GM12878 (cell line): Measurements from ENCODE around the gene PAIP2. TPM values are rescaled to one million over a fixed set of nuclear protein-coding genes. Genes with fewer than 3 reads are reported as not detected.
A peak's percentile ranks its signal among the peaks of the same experiment; 100 is the strongest.

ENCODE experiments used
- BRCA1 ChIP-seq: IDR thresholded peaks from 2 replicates; pipeline ENCODE4 v1.6.1; 2011; ENCODE audit warnings: low read depth, low read length, improper control_type of control experiment
- CBFB ChIP-seq: IDR thresholded peaks from 2 replicates; pipeline ENCODE4 v1.6.1; 2016; ENCODE audit warnings: antibody characterized with exemption, low read depth
- HDAC2 ChIP-seq: fragments of 200-600 bp; sonication (generic); IDR thresholded peaks from 2 replicates; pipeline ENCODE4 v1.6.1; 2017
- IKZF1 ChIP-seq: fragments of 450-650 bp; conservative IDR thresholded peaks from 2 replicates; pipeline ENCODE4 v1.6.1; 2017; ENCODE audit warnings: antibody characterized with exemption, mild to moderate bottlenecking
- NBN ChIP-seq: fragments of 450-650 bp; IDR thresholded peaks from 2 replicates; pipeline ENCODE4 v1.6.1; 2016
- NFYA ChIP-seq: IDR thresholded peaks from 2 replicates; pipeline ENCODE4 v1.6.1; 2011; ENCODE audit warnings: low read depth, mild to moderate bottlenecking, low read length, improper control_type of control experiment, borderline replicate concordance
- RB1 ChIP-seq: fragments of 450-650 bp; formaldehyde crosslinking; IDR thresholded peaks from 2 replicates; pipeline ENCODE4 v1.6.1; 2017; ENCODE audit warnings: mild to moderate bottlenecking, borderline replicate concordance
- SUPT20H ChIP-seq: IDR thresholded peaks from 2 replicates; pipeline ENCODE4 v1.6.1; 2011; ENCODE audit warnings: low read depth, mild to moderate bottlenecking, low read length, moderate library complexity, borderline replicate concordance; ENCODE audit not compliant: control insufficient read depth
- ZNF384 ChIP-seq: IDR thresholded peaks from 2 replicates; pipeline ENCODE4 v1.6.1; 2012; ENCODE audit warnings: low read depth, mild to moderate bottlenecking, low read length, improper control_type of control experiment, borderline replicate concordance
- polyA plus RNA-seq, 11 experiments: library from polyadenylated mRNA; depleted of rRNA in 4 of 11; unstranded in 6 of 11; stranded (reverse) in 5 of 11; fragments of >200 nt; fragmentation: Nextera tagmentation in 4 of 11; fragmentation: Illumina TruSeq in 1 of 11; extraction: Ambion mirVana in 4 of 11; extraction: Trizol in 1 of 11; gene quantifications; 1 replicate in 1 of 11; 2 replicates in 10 of 11; pipeline versions ENCODE4 v1.2.1 to v1.2.3, GENCODE V29; 2011 to 2016; ENCODE audit warnings: inconsistent platforms in 2 of 11, missing spikeins in 2 of 11, low read depth in 1 of 11
- total RNA-seq, 4 experiments: library from RNA; depleted of rRNA in 3 of 4; stranded (reverse); fragments of >200 nt in 3 of 4; fragmentation: Illumina TruSeq in 1 of 4; extraction: Trizol in 1 of 4; gene quantifications; 2 replicates each; pipeline versions ENCODE4 v1.2.1 to v1.2.3, GENCODE V29; 2013 to 2021
- TF ChIP-seq, protein P1 (sequence below): fragments of 450-650 bp; IDR thresholded peaks from 2 replicates; pipeline ENCODE4 v1.6.1; 2016; ENCODE audit warnings: mild to moderate bottlenecking
- TF ChIP-seq, protein P2 (sequence below): fragments of 450-650 bp; IDR thresholded peaks from 2 replicates; pipeline ENCODE4 v1.6.1; 2017; ENCODE audit warnings: antibody characterized with exemption, mild to moderate bottlenecking, moderate library complexity

PAIP2 gene
- total and polyA plus RNA-seq, 10 of the 15 experiments (the other 5 are each of a cell fraction or from before 2014, with no cell fraction given) = 49.9 to 154 (median 102) TPM

DNA sequence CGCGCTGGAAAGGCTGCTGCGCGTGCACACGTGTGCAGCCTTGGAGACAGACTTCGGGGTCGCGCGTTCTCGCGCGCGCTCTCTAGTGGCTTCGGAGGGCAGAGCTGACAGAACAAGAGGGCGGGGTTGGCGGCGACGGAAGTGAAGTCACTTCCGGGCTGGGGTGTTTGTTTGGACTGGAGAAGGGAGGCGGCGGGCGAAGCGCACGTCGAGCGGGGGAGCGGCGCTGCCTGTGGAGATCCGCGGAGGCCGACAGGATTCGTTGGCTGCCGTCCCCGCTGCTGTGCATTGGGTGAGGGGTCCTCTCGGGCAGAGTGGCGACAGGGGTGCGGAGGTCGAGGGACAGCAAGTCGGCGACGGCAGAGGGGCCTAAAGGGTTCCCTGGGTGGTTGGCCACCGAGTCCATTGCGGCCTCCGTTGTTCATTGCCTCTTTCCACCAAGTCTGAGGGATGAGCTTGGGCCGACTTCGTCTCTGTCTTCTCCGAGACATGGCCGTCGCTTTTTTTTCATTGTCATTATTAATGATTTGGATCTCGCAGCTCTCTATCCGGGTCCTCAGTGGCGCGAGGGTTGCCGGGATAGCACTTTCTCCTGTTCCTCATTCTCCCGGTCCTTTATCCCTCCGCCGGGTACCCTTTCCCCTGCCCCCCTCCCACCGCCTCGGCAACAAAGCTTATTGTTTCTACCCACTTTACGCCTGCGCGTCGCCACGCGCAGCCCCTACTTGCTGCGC, at the start of gene PAIP2 (continued):
- TF ChIP-seq SUPT20H (no peak), CBFB (no peak), NBN (peak; percentile 94), ZNF384 (no peak), RB1 (peak; percentile 84; the same call in 1 of the 2 replicates), HDAC2 (no peak), BRCA1 (no peak), NFYA (no peak), IKZF1 (peak; percentile 81)
- TF ChIP-seq, protein P1, sequence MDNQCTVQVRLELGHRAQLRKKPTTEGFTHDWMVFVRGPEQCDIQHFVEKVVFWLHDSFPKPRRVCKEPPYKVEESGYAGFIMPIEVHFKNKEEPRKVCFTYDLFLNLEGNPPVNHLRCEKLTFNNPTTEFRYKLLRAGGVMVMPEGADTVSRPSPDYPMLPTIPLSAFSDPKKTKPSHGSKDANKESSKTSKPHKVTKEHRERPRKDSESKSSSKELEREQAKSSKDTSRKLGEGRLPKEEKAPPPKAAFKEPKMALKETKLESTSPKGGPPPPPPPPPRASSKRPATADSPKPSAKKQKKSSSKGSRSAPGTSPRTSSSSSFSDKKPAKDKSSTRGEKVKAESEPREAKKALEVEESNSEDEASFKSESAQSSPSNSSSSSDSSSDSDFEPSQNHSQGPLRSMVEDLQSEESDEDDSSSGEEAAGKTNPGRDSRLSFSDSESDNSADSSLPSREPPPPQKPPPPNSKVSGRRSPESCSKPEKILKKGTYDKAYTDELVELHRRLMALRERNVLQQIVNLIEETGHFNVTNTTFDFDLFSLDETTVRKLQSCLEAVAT = peak; percentile 87
- TF ChIP-seq, protein P2, sequence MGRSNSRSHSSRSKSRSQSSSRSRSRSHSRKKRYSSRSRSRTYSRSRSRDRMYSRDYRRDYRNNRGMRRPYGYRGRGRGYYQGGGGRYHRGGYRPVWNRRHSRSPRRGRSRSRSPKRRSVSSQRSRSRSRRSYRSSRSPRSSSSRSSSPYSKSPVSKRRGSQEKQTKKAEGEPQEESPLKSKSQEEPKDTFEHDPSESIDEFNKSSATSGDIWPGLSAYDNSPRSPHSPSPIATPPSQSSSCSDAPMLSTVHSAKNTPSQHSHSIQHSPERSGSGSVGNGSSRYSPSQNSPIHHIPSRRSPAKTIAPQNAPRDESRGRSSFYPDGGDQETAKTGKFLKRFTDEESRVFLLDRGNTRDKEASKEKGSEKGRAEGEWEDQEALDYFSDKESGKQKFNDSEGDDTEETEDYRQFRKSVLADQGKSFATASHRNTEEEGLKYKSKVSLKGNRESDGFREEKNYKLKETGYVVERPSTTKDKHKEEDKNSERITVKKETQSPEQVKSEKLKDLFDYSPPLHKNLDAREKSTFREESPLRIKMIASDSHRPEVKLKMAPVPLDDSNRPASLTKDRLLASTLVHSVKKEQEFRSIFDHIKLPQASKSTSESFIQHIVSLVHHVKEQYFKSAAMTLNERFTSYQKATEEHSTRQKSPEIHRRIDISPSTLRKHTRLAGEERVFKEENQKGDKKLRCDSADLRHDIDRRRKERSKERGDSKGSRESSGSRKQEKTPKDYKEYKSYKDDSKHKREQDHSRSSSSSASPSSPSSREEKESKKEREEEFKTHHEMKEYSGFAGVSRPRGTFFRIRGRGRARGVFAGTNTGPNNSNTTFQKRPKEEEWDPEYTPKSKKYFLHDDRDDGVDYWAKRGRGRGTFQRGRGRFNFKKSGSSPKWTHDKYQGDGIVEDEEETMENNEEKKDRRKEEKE = no peak
- TF ChIP-seq, all 136 proteins: peak for 62
